OCI-M2 (cell line): ENCODE data around the gene ACSBG1.
A peak's percentile ranks its signal among the peaks of the same experiment; 100 is the strongest.
"Not testable (repeated sequence)": the region's sequence is repeated elsewhere in the genome, so short reads cannot be mapped to it uniquely, and the experiment has no call there.

ENCODE experiments used
- DNase-seq: peaks from one replicate; lab custom pipeline; 2025; ENCODE audit not compliant: unreplicated experiment; lab: John Stamatoyannopoulos, UW

The ACSBG1 gene

DNA sequence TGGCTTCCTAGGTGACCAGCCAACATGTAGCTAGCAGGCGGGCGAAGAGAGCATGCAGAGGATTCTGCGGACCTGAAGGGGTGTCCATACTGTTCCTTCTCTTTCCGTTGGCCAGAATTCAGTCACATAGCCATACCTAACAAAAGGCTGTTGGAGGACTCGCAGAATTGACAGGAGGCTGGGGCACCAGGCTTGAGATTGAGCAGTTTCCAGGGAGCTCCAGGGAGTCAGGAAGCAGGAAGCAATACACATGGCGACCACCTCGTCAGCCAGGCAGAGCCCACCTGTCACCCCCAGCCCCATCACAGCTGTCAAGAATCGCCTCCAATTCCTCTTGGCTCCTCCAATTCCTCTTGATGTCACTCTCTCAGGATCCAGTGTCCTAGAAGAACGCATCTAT, 16.8 kb upstream of the ACSBG1 start:
- DNase-seq, result no peak

DNA sequence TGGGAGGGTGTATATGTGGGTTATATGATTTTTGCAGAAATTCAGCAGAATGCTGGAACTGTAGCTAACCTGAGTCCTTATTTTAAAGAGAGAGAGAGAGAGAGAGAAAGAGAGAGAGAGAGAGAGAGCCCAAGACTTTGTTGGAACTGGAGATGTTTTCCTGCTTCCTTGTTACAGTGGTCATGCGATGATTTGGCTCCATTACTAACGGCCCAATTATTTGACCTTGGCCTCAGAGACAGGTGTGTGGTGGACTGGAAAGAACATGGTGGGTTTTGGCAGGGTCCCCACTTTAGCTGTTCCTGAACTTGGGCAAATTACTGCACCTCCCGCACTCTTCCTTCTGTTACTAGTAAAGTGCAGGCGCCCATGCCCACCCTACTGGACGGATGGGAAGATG, 14.8 kb upstream of the ACSBG1 start:
- DNase-seq, result no peak

DNA sequence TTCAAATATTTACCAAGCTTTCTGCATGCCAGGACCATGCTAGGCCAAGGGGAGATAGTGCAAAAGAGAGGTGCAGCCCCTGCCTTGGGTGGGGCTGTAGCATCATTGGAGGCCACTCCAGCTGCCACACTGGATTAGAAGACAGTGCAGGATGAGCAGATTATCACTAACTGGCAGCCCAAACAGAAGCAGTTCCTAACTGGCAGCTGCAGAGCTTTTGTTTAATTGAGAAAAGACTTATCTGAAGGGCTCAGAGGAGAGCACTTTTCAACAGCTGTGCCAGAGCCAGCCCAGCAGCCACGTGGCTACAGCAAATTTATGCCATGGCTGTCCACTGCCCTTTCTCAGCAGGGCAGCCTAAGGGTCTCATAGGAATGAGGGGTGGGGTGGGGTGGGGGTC, 13.5 kb upstream of the ACSBG1 start:
- no peak for DNase-seq

DNA sequence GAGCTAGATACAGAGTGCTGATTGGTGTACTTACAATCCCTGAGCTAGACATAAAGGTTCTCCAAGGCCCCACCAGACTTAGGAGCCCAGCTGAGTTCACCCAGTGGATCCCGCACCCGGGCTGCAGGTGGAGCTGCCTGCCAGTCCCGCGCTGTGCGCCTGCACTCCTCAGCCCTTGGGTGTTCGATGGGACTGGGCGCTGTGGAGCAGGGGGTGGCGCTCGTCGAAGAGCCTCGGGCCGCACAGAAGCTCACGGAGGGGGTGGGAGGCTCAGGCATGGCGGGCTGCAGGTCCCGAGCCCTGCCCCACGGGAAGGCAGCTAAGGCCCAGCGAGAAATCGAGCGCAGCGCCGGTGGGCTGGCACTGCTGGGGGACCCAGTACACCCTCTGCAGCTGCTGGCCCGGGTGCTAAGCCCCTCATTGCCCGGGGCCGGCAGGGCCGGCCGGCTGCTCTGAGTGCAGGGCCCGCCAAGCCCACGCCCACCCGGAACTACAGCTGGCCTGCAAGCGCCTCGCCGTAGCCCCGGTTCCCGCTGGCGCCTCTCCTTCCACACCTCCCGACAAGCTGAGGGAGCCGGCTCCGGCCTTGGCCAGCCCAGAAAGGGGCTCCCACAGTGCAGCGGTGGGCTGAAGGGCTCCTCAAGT, 11.7 kb upstream of the ACSBG1 start:
- not testable (repeated sequence) for DNase-seq

DNA sequence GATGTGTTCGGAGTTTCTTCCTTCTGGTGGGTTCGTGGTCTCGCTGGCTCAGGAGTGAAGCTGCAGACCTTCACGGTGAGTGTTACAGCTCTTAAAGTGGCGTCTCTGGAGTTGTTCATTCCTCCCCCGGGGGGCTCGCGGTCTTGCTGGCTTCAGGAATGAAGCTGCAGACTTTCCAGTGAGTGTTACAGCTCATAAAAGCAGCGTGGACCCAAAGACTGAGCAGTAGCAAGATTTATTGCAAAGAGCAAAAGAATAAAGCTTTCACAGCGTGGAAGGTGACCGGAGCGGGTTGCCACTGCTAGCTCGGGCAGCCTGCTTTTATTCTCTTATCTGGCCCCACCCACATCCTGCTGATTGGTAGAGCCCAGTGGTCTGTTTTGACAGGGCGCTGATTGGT, 11.0 kb upstream of the ACSBG1 start:
- DNase-seq, result not testable (repeated sequence)

DNA sequence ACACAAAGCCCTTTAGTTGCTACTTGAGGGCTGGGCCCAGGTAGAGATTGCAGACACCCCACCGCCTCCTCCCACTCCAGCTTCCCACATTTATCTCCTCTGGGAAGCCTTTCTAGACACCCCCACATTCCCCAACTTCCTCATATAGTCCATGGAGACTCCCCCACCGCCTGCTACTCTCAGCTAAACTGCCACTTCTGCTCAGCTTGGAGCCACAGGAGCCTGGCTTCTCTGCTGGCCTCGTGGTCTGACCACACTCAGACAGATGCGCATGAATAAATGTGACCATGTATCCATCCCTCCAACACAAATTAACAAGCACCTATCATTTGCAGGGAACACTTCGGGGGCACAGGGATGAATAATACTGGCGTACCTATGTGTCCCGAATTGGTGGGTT, 10.5 kb upstream of the ACSBG1 start:
- DNase-seq, result no peak

DNA sequence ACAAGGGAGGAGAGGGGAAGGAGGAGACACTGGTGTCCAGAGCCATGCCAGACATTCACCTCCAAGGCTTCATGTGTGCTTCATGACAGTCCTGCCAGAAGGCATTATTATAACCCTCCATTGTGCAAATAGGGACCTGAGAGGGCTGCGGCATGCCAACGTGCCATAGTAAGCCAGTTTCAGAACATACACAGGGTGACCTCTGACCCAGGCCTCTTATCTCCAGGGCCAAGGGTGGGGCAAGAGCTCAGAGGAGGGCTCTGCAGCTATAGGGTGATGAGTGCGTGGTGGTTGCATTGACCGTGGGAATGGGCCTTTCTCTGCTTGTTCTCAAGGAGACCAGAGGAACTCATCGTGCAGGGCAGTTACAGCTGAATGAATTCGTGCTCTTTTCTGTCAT, 9.7 kb upstream of the ACSBG1 start:
- no peak for DNase-seq

DNA sequence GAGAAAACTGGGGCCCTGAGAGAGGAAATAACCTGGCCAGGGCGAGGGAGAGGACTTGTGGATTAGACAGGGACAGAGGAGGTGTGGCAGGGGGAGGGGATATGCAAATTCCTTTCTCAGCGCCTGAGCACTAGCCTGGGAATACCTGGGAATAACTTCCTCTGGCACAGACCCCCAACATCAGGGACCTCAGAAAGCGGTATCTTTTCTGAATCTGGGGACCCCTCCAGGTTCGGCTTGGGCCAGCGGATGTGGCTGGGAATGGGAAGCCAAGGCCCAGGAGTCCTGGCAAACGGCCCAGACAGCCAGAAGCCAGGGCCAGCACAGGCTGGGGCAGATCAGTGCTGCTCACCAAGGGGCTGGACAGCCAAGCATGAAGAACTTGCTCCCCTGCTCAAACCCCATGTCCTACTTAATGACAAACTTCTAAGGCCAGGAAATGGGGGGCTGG, 9.2 kb upstream of the ACSBG1 start:
- DNase-seq, result no peak

DNA sequence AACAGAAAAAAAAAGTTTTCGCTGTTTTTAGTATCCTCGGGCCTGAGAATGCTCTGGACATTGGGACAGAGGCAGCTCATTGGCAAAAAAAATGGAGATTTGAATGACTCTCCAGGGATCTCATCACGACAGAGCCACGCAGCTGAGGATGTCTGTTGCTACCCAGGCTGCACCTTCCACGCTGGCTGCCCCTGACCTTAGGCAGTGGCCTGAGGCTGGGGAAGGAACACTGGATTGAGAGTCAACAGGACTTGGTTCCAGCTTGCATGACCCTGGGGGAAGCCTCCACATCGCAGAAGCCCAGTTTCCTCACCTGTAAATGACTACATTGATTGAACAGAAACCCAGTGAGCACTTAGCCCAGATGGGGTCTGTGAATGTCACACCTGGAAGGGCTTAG, 8.7 kb upstream of the ACSBG1 start:
- no peak for DNase-seq

DNA sequence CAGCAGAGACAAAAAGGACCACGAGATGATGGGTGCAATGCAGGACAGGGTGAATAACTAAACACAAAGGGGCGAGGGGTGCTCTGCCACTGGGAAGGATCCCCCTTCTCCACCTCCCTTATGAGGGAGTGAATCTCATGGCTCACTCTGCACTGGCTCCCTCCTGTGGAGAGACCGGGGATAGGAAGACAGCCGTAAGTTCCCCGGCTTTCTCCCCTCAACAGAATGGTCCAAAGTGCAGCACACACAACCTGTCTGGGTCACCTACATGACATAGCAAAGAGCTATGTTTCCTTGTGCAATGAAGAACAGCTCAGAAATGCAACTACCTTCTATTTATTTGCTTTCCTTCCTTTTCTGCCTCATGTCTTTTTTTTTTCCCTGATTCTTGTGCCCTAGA, 7.8 kb upstream of the ACSBG1 start:
- DNase-seq, result no peak

DNA sequence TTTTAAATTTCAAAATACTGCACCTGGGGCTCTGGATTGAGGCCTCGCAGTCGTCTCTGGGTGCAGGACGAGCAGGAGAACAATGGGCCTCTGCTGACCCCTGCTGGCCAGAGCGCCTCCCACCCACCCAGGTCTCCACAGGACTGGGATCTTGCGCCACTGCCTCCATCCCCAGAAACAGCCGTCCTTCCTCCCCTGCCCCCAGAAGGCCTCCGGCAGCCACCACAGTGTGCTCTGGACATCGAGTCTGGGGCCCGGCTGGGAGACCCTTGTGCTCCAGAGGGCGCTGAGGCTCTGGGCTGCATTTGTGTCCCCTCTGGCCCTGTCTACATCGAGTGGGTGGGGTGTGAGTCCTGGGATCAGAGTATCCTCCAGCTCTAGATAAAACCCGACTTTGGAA, 6.7 kb upstream of the ACSBG1 start:
- peak; percentile 12 for DNase-seq

DNA sequence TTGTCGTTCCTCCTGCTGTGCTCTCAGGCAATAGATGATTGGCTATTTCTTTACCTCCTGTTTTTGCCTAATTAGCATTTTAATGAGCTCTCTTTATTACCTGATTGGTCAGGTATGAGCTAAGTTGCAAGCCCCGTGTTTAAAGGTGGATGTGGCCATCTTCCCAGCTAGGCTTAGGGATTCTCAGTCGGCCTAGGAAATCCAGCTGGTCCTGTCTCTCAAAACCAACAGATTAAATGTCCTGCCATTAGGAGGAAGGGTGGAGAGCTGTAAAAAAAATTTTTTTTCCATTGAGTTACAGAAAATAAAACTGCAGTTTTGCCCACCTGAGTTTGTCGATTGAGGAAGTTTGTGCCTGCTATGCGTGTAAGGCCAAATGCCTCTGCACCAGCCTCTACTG, 5.4 kb upstream of the ACSBG1 start:
- no peak for DNase-seq

DNA sequence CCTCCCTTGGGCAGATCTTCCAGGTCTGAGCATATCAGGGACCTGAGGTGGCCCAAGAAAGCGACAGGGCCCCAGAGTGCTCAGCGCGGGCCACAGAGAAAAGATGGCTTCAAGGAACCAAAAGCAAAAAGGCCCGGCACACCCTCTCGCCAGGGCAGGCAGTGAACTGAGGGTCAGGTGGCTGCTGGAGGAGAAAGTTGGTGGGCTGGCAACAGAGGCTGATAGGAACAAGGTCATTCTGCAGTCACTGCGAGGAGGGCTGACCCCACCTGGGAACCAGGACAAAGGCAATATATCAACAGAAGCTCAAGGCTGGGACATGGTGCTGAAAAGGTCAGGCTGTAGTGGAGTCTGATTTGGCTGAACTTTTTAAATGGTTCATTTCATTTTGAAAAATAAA, 2.8 kb upstream of the ACSBG1 start:
- no peak for DNase-seq

DNA sequence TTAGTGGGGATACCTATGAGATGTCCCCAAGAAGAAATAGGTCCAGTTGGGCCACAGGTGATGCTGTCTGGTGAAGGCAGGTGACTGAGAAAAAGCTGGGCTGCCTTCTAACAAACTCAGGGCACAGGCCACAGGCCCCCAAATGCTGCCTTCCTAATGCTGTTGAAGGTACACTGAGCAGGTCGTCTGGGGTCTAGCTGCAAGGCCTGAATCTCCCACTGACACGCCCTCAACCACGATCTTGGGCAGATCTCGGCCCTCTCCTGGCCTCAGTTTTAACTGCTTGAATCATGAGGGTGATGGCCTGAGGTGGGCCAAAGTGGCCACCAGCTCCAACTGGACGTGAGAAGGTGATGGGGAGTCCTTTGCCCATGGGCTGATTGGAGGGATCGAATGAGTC, 2.1 kb upstream of the ACSBG1 start:
- DNase-seq, result no peak

DNA sequence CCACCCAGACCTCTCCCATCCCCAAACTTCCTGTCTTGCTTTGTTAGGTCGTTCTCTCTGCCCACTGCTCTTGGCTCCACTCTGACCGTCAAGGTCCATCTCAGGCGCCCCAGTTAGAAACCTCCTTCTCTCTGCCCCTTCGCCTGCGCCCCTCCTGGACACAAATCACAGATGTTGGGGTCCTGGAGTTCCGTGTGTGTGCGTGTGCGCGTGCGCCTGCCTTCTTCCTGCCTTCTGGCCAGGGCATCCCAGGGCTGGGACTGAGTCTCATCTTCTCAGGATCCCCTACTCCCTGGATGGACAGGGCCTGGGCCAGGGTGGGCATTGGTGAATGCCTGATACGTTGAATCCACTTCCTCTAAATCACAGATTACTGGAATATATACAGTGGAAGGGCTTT, 869 bp downstream of the ACSBG1 start:
- DNase-seq, result no peak

DNA sequence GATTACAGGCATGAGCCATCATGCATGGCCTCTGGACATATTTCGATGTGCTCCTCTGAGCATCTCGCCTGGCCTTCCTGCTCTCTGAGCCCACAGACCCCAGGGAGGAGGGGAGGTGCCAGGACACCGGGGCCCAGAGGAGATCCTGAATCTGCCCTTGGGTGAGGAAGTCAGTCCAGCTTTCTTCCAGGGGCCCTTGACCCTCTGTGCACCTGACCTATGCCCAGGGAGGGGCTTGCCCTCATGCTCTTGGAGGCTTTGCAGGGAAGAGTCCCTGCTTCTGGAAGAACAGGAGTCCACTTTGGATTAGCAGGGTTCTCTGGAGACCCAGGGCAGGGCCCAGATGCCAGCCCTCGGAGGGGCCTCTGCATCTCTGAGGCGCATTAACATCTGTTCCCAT, 1.4 kb downstream of the ACSBG1 start:
- DNase-seq, result no peak

DNA sequence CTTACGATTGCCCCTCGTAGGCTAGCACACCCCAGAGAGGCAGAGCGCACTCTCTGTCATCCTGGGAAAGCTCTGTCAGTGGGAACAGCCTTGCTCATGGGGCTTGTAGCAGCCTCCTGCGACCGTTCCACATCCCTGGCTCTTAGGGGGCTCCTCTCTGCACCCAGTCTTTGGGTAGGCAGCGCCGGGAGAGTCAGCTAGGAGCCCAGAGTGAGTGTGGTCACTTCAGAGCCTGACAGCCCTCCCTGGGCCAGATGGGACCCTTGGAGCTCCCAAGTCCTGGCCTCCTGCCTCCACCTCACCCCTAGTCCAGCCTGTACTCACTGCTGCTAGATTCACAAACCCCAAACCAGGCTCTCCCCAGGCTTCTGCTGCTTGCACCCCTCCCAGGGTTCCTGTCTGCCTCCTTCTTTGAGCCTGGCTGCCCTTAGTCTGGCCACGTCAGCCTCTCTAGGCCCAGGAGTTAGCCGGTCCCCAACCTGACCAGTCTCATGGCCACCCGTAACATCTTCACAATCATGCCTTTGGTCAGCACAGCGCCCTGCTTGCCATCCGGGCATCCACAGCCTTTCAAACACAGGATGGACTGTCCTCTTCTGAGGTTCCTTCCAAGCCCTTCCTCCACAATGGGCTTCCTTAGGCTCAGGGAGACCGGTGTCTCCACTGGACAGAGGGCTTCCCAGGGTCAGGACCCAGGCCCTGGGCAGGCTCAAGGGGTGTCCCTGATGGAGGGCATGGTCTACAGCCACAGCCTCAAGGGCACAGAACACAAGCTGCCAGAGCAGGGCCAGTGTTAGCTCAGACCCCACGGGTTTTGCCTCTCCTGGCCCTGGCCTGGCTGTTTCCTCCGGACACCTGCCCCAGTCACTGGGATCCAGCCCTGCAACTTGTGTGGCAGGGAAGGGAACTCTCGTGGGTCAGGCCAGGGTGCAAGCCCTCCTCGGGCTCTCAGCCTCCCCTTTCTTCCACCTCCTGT, 4.6 kb downstream of the ACSBG1 start:
- no peak for DNase-seq

DNA sequence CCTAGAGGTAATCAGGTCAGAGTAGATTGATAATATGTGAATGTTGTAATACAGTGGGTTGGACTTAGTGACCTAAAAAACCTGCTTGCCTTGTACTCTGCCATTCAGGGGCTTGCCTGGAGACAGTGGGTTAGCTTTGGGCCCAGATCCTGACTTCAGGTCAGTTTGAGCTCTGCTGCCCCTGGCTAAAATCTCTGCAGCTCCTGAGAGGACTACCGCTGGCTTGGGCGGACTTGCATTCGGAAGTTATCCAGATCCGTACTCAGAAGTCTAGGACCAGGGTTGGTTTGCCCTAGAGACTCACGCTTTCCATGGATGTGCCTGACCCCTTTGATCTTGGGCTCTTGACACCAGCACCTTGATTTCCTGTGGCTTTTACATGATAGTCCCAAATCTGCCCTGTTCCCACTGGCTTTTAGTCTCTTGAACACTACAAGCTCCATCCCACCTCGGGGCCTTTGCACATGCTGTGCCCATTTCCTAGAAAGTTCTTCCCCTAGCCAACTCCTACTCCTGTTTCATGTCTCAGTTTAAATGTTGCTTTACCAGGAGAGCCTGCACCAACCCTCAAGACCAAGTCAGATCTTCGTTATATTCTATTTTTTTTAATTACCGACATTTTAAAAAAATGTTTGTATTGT, 5.9 kb downstream of the ACSBG1 start:
- no peak for DNase-seq

DNA sequence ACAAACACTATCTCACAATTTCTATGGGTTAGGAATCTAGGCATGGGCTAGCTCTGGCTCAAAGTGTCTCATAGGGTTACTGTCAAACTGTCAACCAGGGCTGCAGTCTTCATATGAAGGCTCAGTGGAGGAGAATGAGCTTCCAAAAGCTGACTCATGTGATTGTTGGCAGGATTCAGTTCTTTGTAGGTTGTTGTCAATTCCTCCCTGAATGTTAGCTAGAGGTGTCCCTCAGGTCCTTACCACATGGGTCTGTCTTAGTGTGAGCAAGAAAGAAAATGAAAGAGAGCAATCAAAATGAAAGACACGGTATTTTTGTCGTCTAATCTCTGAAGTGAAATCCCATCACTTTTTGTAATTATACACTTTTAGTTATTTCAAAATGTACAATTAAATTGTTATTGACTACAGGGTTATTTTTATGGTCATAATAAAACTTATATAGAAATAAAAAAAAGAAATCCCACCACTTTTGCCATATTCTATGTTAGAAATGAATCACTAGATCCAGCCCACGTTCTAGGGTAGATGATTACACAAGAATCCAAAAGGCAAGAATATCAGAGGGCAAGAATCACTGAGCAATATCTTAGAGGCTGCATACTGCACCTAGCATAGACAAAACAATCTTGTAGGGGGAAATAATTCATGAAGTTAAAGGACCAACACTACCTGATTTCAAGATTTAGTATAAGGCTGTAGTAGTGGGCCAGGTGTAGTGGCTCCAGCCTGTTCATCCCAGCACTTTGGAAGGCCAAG, 8.4 kb downstream of the ACSBG1 start:
- DNase-seq, result no peak

DNA sequence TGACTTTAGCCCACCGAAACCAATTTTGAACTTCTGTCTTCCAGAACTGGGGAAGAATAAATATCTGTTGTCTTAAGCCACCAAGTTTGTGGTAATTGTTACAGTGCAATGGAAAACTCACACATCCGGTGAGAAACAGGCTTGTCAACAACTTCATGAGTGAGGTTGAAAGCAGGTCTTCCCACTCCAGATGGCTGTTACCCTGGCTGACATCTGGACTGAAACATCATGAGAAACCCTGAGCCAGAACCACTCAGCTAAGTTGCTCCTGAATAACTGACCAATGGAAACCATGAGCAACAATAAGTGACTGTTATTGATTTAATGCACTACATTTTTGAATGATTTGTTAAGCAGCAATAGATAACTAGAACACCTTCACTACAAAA, 10.3 kb downstream of the ACSBG1 start:
- no peak for DNase-seq

DNA sequence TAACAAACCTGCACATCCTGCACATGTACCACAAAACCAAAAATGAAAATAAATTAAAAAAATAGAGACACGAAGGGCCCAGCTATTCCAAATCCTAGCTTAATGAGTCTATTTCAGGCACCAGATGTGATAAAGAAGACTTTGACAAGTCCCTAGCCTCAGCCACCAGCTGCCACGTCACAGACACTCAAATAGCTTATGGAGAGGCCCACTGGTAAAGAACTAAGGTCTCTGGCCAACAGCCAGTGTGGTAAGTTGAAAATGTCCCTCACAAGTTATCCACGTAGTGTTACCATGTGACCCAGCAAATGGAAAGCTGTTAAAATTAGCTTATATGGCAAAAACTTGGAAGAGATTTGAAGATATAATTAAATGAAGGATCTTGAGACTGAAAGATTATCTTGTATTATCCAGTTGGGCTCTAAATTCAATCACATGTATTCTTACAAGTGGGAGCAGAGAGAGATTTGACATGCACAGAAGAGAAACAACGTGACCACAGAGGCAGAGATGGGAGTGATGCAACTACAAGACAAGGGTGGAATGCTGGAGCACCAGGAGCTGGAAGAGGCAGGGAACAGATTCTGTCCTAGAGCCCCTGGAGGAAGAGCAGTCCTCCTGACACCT, 10.9 kb downstream of the ACSBG1 start:
- no peak for DNase-seq
